GM12878 (cell line): Measurements from ENCODE around the gene NKIRAS1. TPM values are rescaled to one million over a fixed set of nuclear protein-coding genes. Genes with fewer than 3 reads are reported as not detected.

ENCODE experiments used
- ATAC-seq: fragments of 200-7000 bp; cut with Tn5 transposase; 3 replicates; pipeline ENCODE4 v1.9.1; 2020; ENCODE audit warnings: mild to moderate bottlenecking, moderate library complexity
- BruUV-seq: library from RNA; stranded (reverse); fragments of 400-500 nt; replicated peaks from 2 replicates; lab custom pipeline; 2021; lab: Mats Ljungman, UMichigan
- CTCF ChIA-PET: fragments of 300-600 bp; sonication (Branson Sonifier 250); formaldehyde crosslinking; extraction: SDS; loops from one replicate; lab custom pipeline; 2021; ENCODE audit warnings: inconsistent platforms; lab: Yijun Ruan, JAX
- POLR2A ChIA-PET: fragments of 350-600 bp; formaldehyde crosslinking; extraction: SDS; loops from one replicate; lab custom pipeline; 2021; ENCODE audit warnings: inconsistent platforms; lab: Charles Lee
- RAD21 ChIA-PET: fragments of 300-600 bp; sonication (Branson Sonifier 250); formaldehyde crosslinking; loops from one replicate; lab custom pipeline; 2023; ENCODE audit warnings: antibody characterized with exemption; ENCODE audit not compliant: unreplicated experiment; lab: Charles Lee
- SMC1A ChIA-PET: fragments of 300-600 bp; sonication (Branson Sonifier 250); formaldehyde crosslinking; loops from one replicate; lab custom pipeline; 2023; ENCODE audit not compliant: unreplicated experiment, uncharacterized antibody; lab: Charles Lee
- DNase-seq: peaks from one replicate; pipeline ENCODE4 v3.0.0-alpha.2; 2011; ENCODE audit warnings: low read depth, low spot score
- FAIRE-seq: peaks from 3 replicates; lab custom pipeline; 2011; peaks lifted over from hg19 to GRCh38; lab: Jason Lieb, UNC
- H2AFZ ChIP-seq: 2 replicates; pipeline ENCODE4 v1.6.0; 2011; ENCODE audit warnings: low read depth, low read length, control low read depth; ENCODE audit not compliant: control insufficient read depth
- H3K27ac ChIP-seq: 2 replicates; pipeline ENCODE4 v1.5.1; 2011; ENCODE audit warnings: control low read depth; ENCODE audit not compliant: control insufficient read depth, insufficient read depth
- H3K27me3 ChIP-seq, 2 experiments: replicated peaks in 1 of 2; 2 replicates each; pipeline versions ENCODE4 v1.6.0 to v1.6.1; 2011; ENCODE audit warnings: low read length in 1 of 2; ENCODE audit not compliant: control insufficient read depth in 2 of 2, insufficient read depth in 2 of 2
- H3K36me3 ChIP-seq, 2 experiments: 2 replicates each; pipeline ENCODE4 v1.5.1; 2011; ENCODE audit warnings: low read length in 1 of 2; ENCODE audit not compliant: control insufficient read depth in 2 of 2, insufficient read depth in 2 of 2
- H3K4me1 ChIP-seq: 2 replicates; pipeline ENCODE4 v1.6.1; 2011; ENCODE audit warnings: mild to moderate bottlenecking, low read length, moderate library complexity, mixed read lengths; ENCODE audit not compliant: control insufficient read depth, insufficient read depth
- H3K4me2 ChIP-seq: 2 replicates; pipeline ENCODE4 v1.6.0; 2011; ENCODE audit warnings: control low read depth; ENCODE audit not compliant: control insufficient read depth, insufficient read depth
- H3K4me3 ChIP-seq: fragments of 200-600 bp; sonication (generic); 2 replicates; pipeline ENCODE4 v1.5.1; 2016
- H3K79me2 ChIP-seq: 2 replicates; pipeline ENCODE4 v1.6.0; 2011; ENCODE audit warnings: low read length; ENCODE audit not compliant: control insufficient read depth, insufficient read depth
- H3K9ac ChIP-seq: 2 replicates; pipeline ENCODE4 v1.8.0; 2011; ENCODE audit warnings: low read length, control low read depth, mixed read lengths; ENCODE audit not compliant: control insufficient read depth, insufficient read depth
- H3K9me3 ChIP-seq: replicated peaks from 3 replicates; pipeline ENCODE4 v1.5.1; 2011; ENCODE audit warnings: mild to moderate bottlenecking, low read length; ENCODE audit not compliant: control insufficient read depth, insufficient read depth
- H4K20me1 ChIP-seq: 2 replicates; pipeline ENCODE4 v1.6.0; 2011; ENCODE audit not compliant: control insufficient read depth, insufficient read depth
- BHLHE40 ChIP-seq, 2 experiments: fragments of 450-650 bp in 1 of 2; IDR thresholded peaks; 2 replicates each; pipeline ENCODE4 v1.6.1; 2011 to 2017; ENCODE audit warnings: low read depth in 2 of 2, borderline replicate concordance in 1 of 2, improper control_type of control experiment in 1 of 2, low read length in 1 of 2, mild to moderate bottlenecking in 1 of 2
- KLF5 ChIP-seq: fragments of 450-650 bp; IDR thresholded peaks from 2 replicates; pipeline ENCODE4 v1.6.1; 2014; ENCODE audit warnings: mild to moderate bottlenecking; ENCODE audit not compliant: partially characterized antibody
- POLR2AphosphoS5 ChIP-seq: IDR thresholded peaks from 2 replicates; pipeline ENCODE4 v1.6.1; 2011; ENCODE audit warnings: mild to moderate bottlenecking, low read length, inconsistent platforms
- SMAD5 ChIP-seq: IDR thresholded peaks from 2 replicates; pipeline ENCODE4 v1.6.1; 2016; ENCODE audit warnings: antibody characterized with exemption, low read depth
- SMARCA5 ChIP-seq: fragments of 450-650 bp; IDR thresholded peaks from 2 replicates; pipeline ENCODE4 v1.6.1; 2017; ENCODE audit warnings: mild to moderate bottlenecking
- SREBF2 ChIP-seq: IDR thresholded peaks from 2 replicates; pipeline ENCODE4 v1.6.1; 2012; ENCODE audit warnings: mild to moderate bottlenecking, low read length
- STAT3 ChIP-seq: IDR thresholded peaks from 2 replicates; pipeline ENCODE4 v1.6.1; 2011; ENCODE audit warnings: low read depth, low read length, improper control_type of control experiment
- TAF1 ChIP-seq: IDR thresholded peaks from 2 replicates; pipeline ENCODE4 v1.6.1; 2011; ENCODE audit warnings: mild to moderate bottlenecking, low read depth, low read length, borderline replicate concordance
- TBL1XR1 ChIP-seq: IDR thresholded peaks from 2 replicates; pipeline ENCODE4 v1.6.1; 2012; ENCODE audit warnings: low read depth, low read length, improper control_type of control experiment
- YBX1 ChIP-seq: fragments of 450-650 bp; IDR thresholded peaks from 2 replicates; pipeline ENCODE4 v1.6.1; 2016; ENCODE audit warnings: antibody characterized with exemption
- WGBS: methylation state at CpG from one replicate; pipeline ENCODE4 v1.1.6; 2016; ENCODE audit warnings: low lambda C conversion rate; ENCODE audit not compliant: insufficient replicate concordance, insufficient coverage; ENCODE audit errors: missing lambda C conversion rate; 5-methylcytosine and 5-hydroxymethylcytosine counted together
- in situ Hi-C: fragments of 300-500 bp; cut with MboI; formaldehyde crosslinking; loops from 9 replicates; pipeline ENCODE4 v1.14.3; 2018; ENCODE audit warnings: mixed read lengths
- intact Hi-C: fragments of 100-400 bp; cut with micrococcal nuclease; formaldehyde crosslinking; loops from one replicate; pipeline ENCODE4 v1.14.2; 2022; ENCODE audit not compliant: unreplicated experiment
- polyA plus RNA-seq, 11 experiments: library from polyadenylated mRNA; depleted of rRNA in 4 of 11; unstranded in 6 of 11; stranded (reverse) in 5 of 11; fragments of >200 nt; fragmentation: Nextera tagmentation in 4 of 11; fragmentation: Illumina TruSeq in 1 of 11; extraction: Ambion mirVana in 4 of 11; extraction: Trizol in 1 of 11; gene quantifications; 1 replicate in 1 of 11; 2 replicates in 10 of 11; pipeline versions ENCODE4 v1.2.1 to v1.2.3, GENCODE V29; 2011 to 2016; ENCODE audit warnings: inconsistent platforms in 2 of 11, missing spikeins in 2 of 11, low read depth in 1 of 11
- total RNA-seq, 4 experiments: library from RNA; depleted of rRNA in 3 of 4; stranded (reverse); fragments of >200 nt in 3 of 4; fragmentation: Illumina TruSeq in 1 of 4; extraction: Trizol in 1 of 4; gene quantifications; 2 replicates each; pipeline versions ENCODE4 v1.2.1 to v1.2.3, GENCODE V29; 2013 to 2021
- TF ChIP-seq, protein P1 (sequence below): IDR thresholded peaks from 2 replicates; pipeline ENCODE4 v1.6.1; 2012; ENCODE audit warnings: improper control_type of control experiment, low read depth, low read length; ENCODE audit not compliant: insufficient replicate concordance
- TF ChIP-seq, protein P2 (sequence below): IDR thresholded peaks from 2 replicates; pipeline ENCODE4 v1.6.1; 2011; ENCODE audit warnings: mild to moderate bottlenecking, low read depth, low read length, moderate library complexity; ENCODE audit not compliant: insufficient replicate concordance
- TF ChIP-seq, protein P3 (sequence below): fragments of 450-650 bp; formaldehyde crosslinking; IDR thresholded peaks from 2 replicates; pipeline ENCODE4 v1.5.0; 2022; ENCODE audit warnings: mild to moderate bottlenecking, missing genetic modification characterization

The NKIRAS1 gene
- total and polyA plus RNA-seq, 10 of the 15 experiments (the other 5 are each of a cell fraction or from before 2014, with no cell fraction given), result 7.1 to 17.9 (median 10.9) TPM

DNA sequence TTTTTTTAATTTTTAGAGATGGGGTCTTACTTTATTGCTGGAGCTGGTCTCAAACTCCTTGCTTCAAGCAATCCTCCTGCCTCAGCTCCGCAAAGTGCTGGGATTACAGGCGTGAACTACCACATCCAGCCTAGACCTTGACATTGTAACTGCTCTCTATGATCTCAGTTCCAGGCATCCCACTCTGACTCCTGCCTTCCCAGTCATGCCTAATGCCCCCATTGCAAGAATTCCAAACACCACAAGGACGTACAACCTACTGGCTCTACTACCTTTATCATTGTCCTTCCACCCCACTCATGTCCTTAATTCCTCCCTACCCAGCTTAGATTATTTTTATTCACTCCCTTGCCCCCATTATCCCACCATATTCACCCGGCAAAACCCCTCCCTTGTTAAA lies 21.6 kb downstream of the NKIRAS1 start:
- DNase-seq (no peak), ATAC-seq (no peak), FAIRE-seq (no peak)
- Histone ChIP-seq H3K27me3 (no peaks in the 10 kb centered on the region), H3K9ac (no peak overlapping the region), H3K4me3 (no peak overlapping the region), H3K4me2 (no peak overlapping the region), H3K4me1 (no peaks in the 10 kb centered on the region), H2AFZ (no peak overlapping the region), H4K20me1 (no peaks in the 10 kb centered on the region), H3K36me3 (peaks cover 6 to 8% of the 10 kb centered on the region in 2 experiments), H3K9me3 (no peaks in the 10 kb centered on the region), H3K79me2 (no peaks in the 10 kb centered on the region), H3K27ac (no peak overlapping the region)
- 98% methylated on average over 4 of the region's 4 CpGs for WGBS
- CTCF ChIA-PET, result interaction anchor here (0.7 to 1.6 kb wide), 3 partner anchors 59 to 653 kb away, joined by 3 to 4 read pairs (median 3); no protein-coding TSS in a partner anchor
- in situ Hi-C loops (loop anchor here (10.0 kb wide), 1 partner anchor 350 kb away; no protein-coding TSS in a partner anchor), intact Hi-C loops (loop anchor here (10.0 kb wide), 1 partner anchor 260 kb away; no protein-coding TSS in a partner anchor)
- SMC1A ChIA-PET, result interaction anchor here (0.9 to 1.5 kb wide), 4 partner anchors 18 to 61 kb away, joined by 3 to 4 read pairs (median 3); no protein-coding TSS in a partner anchor
- no TSS peak for BruUV-seq
- RAD21 ChIA-PET, result interaction anchor here (0.6 to 1.4 kb wide), 2 partner anchors 55 to 61 kb away, joined by 3 to 4 read pairs; no protein-coding TSS in a partner anchor
- POLR2A ChIA-PET, result interaction anchor here (1.0 kb wide), 1 partner anchor 21 kb away, joined by 3 read pairs; the partner anchor contains the start of gene NKIRAS1
- TF ChIP-seq TBL1XR1 (no peak), SREBF2 (no peak), TAF1 (no peak), YBX1 (no peak), STAT3 (no peak), KLF5 (no peak), BHLHE40 (IDR thresholded peaks at IDR 0.05; ENCODE audit: borderline replicate concordance in 1 of 2, low read depth in 2 of 2, low read length in 1 of 2) (no peak), SMAD5 (no peak), POLR2AphosphoS5 (no peak), SMARCA5 (no peak)
- TF ChIP-seq, protein P1, sequence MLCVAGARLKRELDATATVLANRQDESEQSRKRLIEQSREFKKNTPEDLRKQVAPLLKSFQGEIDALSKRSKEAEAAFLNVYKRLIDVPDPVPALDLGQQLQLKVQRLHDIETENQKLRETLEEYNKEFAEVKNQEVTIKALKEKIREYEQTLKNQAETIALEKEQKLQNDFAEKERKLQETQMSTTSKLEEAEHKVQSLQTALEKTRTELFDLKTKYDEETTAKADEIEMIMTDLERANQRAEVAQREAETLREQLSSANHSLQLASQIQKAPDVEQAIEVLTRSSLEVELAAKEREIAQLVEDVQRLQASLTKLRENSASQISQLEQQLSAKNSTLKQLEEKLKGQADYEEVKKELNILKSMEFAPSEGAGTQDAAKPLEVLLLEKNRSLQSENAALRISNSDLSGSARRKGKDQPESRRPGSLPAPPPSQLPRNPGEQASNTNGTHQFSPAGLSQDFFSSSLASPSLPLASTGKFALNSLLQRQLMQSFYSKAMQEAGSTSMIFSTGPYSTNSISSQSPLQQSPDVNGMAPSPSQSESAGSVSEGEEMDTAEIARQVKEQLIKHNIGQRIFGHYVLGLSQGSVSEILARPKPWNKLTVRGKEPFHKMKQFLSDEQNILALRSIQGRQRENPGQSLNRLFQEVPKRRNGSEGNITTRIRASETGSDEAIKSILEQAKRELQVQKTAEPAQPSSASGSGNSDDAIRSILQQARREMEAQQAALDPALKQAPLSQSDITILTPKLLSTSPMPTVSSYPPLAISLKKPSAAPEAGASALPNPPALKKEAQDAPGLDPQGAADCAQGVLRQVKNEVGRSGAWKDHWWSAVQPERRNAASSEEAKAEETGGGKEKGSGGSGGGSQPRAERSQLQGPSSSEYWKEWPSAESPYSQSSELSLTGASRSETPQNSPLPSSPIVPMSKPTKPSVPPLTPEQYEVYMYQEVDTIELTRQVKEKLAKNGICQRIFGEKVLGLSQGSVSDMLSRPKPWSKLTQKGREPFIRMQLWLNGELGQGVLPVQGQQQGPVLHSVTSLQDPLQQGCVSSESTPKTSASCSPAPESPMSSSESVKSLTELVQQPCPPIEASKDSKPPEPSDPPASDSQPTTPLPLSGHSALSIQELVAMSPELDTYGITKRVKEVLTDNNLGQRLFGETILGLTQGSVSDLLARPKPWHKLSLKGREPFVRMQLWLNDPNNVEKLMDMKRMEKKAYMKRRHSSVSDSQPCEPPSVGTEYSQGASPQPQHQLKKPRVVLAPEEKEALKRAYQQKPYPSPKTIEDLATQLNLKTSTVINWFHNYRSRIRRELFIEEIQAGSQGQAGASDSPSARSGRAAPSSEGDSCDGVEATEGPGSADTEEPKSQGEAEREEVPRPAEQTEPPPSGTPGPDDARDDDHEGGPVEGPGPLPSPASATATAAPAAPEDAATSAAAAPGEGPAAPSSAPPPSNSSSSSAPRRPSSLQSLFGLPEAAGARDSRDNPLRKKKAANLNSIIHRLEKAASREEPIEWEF, result no peak
- TF ChIP-seq, protein P2, sequence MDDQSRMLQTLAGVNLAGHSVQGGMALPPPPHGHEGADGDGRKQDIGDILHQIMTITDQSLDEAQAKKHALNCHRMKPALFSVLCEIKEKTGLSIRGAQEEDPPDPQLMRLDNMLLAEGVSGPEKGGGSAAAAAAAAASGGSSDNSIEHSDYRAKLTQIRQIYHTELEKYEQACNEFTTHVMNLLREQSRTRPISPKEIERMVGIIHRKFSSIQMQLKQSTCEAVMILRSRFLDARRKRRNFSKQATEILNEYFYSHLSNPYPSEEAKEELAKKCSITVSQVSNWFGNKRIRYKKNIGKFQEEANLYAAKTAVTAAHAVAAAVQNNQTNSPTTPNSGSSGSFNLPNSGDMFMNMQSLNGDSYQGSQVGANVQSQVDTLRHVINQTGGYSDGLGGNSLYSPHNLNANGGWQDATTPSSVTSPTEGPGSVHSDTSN, result no peak
- TF ChIP-seq, protein P3, sequence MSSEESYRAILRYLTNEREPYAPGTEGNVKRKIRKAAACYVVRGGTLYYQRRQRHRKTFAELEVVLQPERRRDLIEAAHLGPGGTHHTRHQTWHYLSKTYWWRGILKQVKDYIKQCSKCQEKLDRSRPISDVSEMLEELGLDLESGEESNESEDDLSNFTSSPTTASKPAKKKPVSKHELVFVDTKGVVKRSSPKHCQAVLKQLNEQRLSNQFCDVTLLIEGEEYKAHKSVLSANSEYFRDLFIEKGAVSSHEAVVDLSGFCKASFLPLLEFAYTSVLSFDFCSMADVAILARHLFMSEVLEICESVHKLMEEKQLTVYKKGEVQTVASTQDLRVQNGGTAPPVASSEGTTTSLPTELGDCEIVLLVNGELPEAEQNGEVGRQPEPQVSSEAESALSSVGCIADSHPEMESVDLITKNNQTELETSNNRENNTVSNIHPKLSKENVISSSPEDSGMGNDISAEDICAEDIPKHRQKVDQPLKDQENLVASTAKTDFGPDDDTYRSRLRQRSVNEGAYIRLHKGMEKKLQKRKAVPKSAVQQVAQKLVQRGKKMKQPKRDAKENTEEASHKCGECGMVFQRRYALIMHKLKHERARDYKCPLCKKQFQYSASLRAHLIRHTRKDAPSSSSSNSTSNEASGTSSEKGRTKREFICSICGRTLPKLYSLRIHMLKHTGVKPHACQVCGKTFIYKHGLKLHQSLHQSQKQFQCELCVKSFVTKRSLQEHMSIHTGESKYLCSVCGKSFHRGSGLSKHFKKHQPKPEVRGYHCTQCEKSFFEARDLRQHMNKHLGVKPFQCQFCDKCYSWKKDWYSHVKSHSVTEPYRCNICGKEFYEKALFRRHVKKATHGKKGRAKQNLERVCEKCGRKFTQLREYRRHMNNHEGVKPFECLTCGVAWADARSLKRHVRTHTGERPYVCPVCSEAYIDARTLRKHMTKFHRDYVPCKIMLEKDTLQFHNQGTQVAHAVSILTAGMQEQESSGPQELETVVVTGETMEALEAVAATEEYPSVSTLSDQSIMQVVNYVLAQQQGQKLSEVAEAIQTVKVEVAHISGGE, result no peak
